GM19043 (cell line): ENCODE measurements around the gene DROSHA.
"Not testable (repeated sequence)": the region's sequence is repeated elsewhere in the genome, so short reads cannot be mapped to it uniquely, and the experiment has no call there.

Experiments used
- ATAC-seq: cut with Tn5 transposase; IDR thresholded peaks from one replicate; pipeline ENCODE4 v1.9.1; 2021; ENCODE audit warnings: low read depth; ENCODE audit not compliant: unreplicated experiment

Gene DROSHA

GRCh38 chr5:31421806-31422586, 109.9 kb downstream of the DROSHA start:
- ATAC-seq: no peak

GRCh38 chr5:31417512-31417911, 114.4 kb downstream of the DROSHA start:
- ATAC-seq: no peak

- ATAC-seq: no peak
Observed at GRCh38 chr5:31416547-31416946, 115.3 kb downstream of the DROSHA start.

- no peak for ATAC-seq
Observed at GRCh38 chr5:31415960-31416359, 115.9 kb downstream of the DROSHA start.

GRCh38 chr5:31415009-31415923, 116.6 kb downstream of the DROSHA start:
- ATAC-seq: no peak

GRCh38 chr5:31413030-31413812, 118.7 kb downstream of the DROSHA start:
- no peak for ATAC-seq

- no peak for ATAC-seq
Observed at GRCh38 chr5:31412324-31412723, 119.6 kb downstream of the DROSHA start.

GRCh38 chr5:31410089-31410488, 121.8 kb downstream of the DROSHA start:
- ATAC-seq: no peak

- ATAC-seq: no peak
Observed at GRCh38 chr5:31408814-31409213, 123.1 kb downstream of the DROSHA start.

- ATAC-seq: no peak
Observed at GRCh38 chr5:31407921-31408693, 123.8 kb downstream of the DROSHA start.

- ATAC-seq: no peak
Observed at GRCh38 chr5:31404325-31404724, 127.6 kb downstream of the DROSHA start.

- ATAC-seq: no peak
Observed at GRCh38 chr5:31401691-31402090, 130.2 kb downstream of the DROSHA start.

GRCh38 chr5:31397926-31398557, 133.9 kb downstream of the DROSHA start:
- no peak for ATAC-seq

GRCh38 chr5:31396611-31397295, 135.1 kb downstream of the DROSHA start:
- no peak for ATAC-seq

- ATAC-seq: not testable (repeated sequence)
Observed at GRCh38 chr5:31395450-31396045, 136.3 kb downstream of the DROSHA start.

GRCh38 chr5:31393126-31393525, 138.8 kb downstream of the DROSHA start:
- no peak for ATAC-seq

- no peak for ATAC-seq
Observed at GRCh38 chr5:31392061-31392460, 139.8 kb downstream of the DROSHA start.

- ATAC-seq: no peak
Observed at GRCh38 chr5:31390256-31390655, 141.6 kb downstream of the DROSHA start.
